CD4-positive, alpha-beta T cell treated with Interleukin-4 for 1 hour (primary cell): Measurements from ENCODE around the gene CEP41.

Source experiments
- DNase-seq, 2 donors: peaks; one replicate each; pipeline ENCODE4 v3.0.0-alpha.2; 2020 to 2022

The CEP41 gene

GRCh38 chr7:130440527-130441365 is at the start of gene CEP41:
CEP41 (minus strand) TSS chr7:130441016; CDS start chr7:130440966, 50 bp downstream.
- peak; percentile 94 to 95 for DNase-seq

DNA sequence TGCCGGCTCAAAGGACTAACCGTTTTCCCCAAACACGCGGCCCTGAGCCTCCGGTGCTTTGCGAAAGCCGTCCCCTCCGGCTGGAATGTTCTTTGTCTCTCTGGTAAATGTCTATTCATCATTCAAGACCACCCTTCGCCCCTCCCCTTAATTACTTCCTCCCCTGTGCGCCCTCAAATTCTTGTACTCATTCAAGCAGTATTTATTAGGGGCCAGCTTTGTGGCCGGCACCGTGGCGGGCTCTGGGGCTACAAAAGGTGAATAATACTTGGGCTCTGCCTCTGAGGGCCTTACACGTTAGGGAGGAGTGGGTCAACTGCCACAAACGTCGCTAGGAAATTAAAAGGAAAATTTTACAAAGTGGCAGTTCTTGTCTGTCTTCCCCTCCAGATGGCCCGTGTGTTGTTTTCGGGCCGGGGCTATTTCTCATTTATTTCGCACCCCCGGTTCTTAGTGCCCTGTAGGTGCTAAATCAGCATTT is 49.5 kb upstream of the CEP41 start:
- DNase-seq, result no peak

GRCh38 chr7:130489140-130489983 is 48.5 kb upstream of the CEP41 start:
- DNase-seq, result no peak

GRCh38 chr7:130488392-130489139 is 47.8 kb upstream of the CEP41 start:
- DNase-seq, result no peak

DNA sequence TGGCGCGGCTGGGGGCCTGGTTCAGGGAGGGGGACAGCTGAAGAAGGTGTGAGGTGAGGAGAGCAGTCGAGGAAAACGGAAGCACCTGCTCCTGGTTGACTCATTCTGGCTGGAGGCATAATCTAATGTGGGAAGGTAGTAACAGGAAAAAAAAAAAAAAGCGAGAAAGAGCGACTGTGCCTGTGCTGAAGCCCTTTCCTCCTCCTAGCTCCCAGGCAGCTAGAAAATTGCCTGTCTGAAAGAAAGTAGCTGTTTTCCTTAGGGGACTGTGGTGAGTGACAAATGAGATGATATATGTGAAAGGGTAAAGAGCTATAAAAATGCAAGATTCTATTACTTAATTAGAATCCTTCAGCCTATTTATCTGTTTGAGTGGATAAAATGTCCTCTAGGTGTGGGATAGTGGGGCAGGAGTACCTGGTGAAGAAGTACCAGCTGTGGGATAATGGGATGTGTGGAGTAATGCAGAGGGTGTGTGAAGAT is 46.2 kb upstream of the CEP41 start:
- DNase-seq, result no peak

DNA sequence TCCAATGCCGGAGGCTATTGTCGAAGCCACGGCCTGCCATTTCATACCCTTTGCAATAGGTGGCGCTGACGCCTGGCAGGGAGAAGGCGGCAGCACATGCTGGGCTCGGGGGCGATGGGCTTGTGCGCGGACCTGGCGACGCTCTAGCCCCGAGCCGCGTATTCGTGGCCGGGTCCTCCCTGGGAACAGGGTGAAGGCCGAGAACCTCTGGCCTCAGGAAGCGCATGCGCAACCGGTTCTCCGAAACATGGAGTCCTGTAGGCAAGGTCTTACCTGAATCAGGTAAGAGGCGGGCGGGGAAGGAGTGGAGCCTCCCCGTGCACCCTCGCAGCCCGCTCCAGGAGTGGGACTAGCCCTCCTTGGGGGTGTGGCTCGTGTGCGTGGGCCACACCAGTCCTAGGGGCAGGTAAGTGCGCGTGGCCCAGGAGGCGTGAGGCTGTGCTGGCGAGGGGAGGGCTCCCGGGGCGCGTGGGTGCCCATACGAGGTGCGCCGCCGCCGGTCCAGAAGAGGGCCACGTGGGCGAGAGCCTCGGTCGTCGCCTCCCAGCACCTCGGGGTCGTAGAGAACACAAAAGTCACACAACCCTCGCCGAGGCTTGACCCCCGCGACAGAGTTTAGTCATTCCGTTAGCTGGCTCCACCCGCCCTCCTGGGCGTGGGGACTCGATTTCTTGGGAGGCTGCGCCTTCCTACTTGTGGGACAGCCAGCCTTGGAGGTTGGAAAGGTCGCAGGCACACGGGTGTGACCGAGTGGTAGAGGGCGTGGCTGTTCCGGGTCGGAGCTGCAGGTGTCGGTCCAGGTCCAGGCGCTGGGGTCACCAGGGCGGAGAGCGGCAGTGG is 45.5 kb upstream of the CEP41 start:
- peak; percentile 67 to 72 for DNase-seq

- no peak for DNase-seq
Observed at GRCh38 chr7:130485734-130486113, 44.9 kb upstream of the CEP41 start.

DNA sequence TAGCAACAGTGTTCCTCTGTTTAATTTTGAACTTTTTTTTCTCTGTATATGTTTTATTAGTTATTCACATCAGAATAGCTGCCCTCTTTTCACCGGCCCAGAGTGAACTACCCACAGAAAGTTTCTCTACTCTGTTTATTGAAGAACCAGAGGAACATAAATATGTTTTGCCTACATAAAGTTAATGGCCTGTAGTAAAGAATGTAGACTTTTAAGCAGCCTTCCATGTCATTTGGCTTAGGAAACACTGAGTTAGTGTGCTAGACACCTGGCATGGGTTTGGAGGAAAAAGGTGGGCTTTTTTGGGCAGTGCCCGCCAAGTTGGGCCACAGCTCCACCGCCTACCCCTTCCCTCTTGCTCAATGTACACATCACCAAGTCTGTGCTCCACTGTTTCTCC is 42.2 kb upstream of the CEP41 start:
- no peak for DNase-seq

GRCh38 chr7:130481898-130482297 is 41.1 kb upstream of the CEP41 start:
- no peak for DNase-seq

DNA sequence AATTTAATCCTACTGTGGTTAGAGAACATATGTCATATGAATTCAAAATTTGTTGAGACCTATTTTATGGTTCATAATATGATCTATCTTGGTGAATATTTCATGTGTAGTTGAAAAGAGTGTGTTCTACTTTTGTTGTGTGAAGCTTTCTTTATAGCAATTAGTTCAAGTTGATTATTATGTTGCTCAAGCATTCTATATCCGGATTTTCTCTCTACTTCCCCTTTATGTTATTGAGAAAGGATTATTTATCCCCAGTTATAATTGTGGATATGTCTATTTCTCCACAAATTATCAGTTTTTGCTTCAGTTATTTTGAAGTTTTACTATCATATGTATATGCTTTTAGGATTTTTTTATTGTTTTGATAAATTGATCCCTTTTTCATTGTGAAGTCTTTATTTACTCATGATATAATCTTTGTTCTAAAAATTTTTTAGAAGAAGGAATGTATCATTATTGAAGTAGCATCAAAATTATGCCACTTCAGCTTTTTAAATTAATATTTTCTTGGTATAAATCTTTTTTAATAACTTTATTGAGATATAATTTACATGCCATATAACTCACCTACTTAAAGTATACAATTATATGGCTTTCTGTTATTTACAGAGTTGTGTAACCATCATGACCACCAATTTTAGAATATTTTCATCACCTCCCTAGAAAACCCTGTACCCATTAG is 39.0 kb upstream of the CEP41 start:
- no peak for DNase-seq

GRCh38 chr7:130478991-130479390 is 38.2 kb upstream of the CEP41 start:
- no peak for DNase-seq

- no peak for DNase-seq
Observed at GRCh38 chr7:130476297-130477150, 35.7 kb upstream of the CEP41 start.

DNA sequence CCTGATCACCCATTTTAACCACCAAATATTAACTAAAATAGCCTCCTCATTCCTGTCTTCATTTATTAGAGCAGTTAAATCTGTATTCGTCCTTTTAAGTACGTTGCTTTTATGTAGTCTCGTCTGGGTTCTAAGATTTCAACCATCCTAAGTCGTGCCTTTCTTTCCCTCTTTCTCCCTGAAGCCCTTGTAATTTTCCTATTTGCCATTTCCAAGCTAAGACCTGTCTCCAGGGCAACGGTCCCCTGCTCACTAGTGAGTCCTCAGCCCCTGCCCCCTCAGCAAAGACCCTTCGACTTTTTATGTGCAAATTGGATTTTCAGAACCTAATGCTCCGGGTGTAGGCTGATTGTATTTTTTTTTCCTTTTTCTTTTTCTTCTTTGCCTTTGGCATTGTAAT is 35.0 kb upstream of the CEP41 start:
- no peak for DNase-seq

GRCh38 chr7:130473876-130474275 is 33.1 kb upstream of the CEP41 start:
- no peak for DNase-seq

DNA sequence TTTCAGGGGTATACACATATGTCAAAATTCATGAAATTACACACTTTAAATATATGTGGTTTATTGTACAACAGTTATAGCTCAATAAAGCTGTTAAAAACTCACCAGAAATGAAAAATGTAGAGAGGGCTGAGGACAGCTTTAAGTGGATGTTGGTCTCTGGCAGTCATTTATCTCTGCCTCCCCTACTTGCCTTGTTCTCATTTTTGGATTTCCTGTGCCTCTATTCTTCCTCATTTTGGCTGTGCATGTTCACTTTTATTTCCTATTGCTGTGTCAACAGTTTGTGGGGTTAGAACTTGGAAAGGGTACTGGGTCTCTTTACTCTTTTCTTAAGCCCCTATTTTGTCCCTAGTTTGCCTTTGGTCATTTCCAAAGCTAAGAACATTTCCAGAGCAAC is 32.5 kb upstream of the CEP41 start:
- no peak for DNase-seq

DNA sequence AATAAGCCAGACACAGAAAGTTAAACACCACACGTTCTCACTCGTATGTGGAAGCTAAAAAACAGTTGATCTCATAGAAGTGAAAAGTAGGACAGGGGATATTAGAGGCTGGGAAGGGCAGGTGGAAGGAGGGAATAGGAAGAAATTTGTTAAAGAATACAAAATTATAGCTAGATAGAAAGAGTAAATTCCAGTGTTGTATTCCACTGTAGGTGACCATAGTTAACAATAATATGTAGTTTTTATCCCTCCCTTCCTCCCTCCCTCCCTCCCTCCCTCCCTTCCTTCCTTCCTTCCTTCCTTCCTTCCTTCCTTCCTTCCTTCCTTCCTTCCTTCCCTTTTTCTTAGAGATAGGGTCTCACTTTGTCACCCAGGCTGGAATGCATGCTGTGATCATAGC is 31.2 kb upstream of the CEP41 start:
- no peak for DNase-seq

- no peak for DNase-seq
Observed at GRCh38 chr7:130468612-130469011, 27.8 kb upstream of the CEP41 start.

DNA sequence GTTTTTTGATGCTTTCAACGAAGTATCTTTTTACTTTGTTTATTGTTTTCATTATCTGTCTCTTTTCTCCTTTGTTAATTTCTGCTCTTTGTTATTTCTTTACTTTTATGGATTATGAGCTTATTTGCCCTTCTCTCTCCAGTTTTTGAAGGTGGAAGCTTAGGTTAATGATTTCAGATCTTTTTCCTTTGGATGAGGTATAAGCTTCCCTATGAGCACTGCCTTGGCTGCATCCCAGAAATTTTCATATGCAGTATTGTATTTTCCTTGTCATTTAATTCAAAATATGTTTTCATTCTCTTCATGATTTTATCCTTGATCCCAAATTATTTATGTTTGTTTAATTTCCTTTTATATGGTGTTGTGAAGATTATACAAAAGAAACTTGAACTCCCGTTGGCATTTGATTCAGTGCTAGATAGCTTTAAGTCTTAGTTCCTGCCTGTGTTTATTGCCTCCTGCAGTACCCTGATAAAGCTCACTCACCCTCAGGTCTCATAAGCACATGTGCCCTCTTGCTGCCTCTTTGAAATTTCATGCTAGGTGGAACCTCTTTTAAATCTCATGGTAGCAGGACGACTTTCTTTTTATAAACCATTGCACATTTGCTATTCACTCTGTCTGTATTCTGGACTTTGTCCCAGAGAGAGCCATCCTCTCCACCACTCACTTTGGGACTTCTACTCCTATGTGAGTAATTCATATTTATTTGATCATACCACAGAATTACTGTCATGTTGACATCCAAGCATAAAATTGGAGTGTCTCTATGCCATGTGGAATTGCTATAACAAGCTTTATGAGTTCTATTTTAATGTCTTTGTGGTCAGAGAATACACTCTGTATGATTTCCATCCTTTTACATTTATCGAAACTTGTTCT is 23.0 kb upstream of the CEP41 start:
- no peak for DNase-seq

DNA sequence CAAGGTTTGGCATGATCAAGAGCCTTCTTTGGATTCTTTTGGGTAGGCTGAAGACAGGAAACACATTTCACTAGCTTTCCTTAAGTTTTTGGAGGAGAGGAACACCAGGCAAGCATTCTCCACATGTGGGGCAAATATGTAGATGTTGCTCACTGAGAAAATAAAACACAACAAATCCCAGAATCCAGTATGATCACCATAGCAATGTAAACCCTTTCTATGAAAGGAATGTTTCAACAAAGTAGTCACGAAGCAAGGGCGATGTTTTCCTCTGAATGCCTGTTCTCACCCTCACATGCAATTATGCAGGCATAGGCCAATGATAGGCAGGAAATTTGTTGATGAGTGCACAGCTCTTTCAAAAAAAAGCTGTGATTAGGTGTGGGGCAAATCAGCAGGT is 20.5 kb upstream of the CEP41 start:
- no peak for DNase-seq
